VCaP (cell line): ENCODE measurements around the gene P4HA3.

Experiments used
- H3K27ac ChIP-seq: fragments of 450-650 bp; 2 replicates; pipeline ENCODE4 v1.5.1; 2017
- TF ChIP-seq, protein P1 (sequence below): fragments of 450-650 bp; conservative IDR thresholded peaks from 2 replicates; pipeline ENCODE4 v1.5.1; 2017; ENCODE audit warnings: mild to moderate bottlenecking, moderate library complexity

P4HA3 gene

DNA sequence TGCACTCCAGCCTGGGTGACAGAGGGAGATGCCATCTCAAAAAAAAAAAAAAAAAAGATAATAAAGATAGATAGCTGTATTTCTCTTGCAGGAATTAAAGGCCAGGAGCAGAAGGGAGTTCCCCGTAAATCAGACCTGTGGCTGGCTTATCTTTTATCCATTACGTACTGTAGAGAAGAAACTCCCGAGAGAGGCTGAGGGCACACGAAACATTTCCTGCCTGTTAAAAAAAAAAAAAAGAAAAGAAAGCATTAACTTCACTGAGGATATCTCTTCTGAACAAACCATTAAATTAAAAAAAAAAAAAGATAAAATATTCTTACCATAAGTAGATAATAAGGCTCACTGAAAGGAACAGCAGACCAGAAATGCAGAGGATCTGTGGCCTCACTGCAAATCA is 22.5 kb downstream of the P4HA3 start:
- H3K27ac ChIP-seq, result peak overlapping the region; percentile 8; the same call in 1 of the 2 replicates
- TF ChIP-seq, protein P1, sequence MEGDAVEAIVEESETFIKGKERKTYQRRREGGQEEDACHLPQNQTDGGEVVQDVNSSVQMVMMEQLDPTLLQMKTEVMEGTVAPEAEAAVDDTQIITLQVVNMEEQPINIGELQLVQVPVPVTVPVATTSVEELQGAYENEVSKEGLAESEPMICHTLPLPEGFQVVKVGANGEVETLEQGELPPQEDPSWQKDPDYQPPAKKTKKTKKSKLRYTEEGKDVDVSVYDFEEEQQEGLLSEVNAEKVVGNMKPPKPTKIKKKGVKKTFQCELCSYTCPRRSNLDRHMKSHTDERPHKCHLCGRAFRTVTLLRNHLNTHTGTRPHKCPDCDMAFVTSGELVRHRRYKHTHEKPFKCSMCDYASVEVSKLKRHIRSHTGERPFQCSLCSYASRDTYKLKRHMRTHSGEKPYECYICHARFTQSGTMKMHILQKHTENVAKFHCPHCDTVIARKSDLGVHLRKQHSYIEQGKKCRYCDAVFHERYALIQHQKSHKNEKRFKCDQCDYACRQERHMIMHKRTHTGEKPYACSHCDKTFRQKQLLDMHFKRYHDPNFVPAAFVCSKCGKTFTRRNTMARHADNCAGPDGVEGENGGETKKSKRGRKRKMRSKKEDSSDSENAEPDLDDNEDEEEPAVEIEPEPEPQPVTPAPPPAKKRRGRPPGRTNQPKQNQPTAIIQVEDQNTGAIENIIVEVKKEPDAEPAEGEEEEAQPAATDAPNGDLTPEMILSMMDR, result no peak

DNA sequence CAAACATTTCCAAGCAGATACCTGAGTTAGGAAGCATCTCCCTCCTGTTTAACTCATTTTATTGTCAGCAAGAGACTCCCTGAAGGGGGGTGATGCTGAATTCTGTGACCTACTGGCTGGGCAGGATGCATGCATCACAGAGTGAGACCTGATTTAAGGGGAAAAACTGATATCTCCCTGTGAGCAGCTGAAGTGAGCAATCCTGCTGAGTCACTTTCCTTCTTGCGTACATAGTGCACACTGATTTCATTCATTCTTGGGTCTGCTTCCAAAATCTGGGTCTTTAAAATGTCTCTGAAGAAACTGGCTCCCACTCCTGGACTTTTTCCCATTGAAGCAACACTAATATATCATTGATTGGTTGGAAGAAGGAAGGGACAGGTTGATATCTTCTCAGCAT is 23.3 kb downstream of the P4HA3 start:
- H3K27ac ChIP-seq, result peak overlapping the region; percentile 8; the same call in 1 of the 2 replicates
- TF ChIP-seq, protein P1, result no peak

DNA sequence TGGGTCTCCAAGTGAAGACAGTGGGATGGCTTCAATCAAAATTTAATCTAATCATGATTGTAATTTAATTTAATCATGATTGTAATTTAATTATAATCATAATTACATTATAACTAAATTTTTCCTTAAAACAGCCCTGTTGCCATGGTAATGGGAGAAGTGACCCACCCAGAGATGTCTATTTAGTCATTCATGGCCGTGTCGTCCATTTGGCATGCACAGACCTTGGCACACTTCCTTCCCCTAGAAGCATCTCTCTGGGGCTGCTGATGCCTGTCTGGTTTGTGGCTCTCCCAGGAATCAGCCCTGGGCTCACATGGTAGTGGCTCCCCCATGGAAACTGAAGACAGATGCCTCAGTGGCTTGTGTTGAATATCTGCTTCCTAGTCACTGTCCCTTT is 27.0 kb downstream of the P4HA3 start:
- H3K27ac ChIP-seq, result peak overlapping the region; percentile 9; the same call in 1 of the 2 replicates
- TF ChIP-seq, protein P1, result no peak

DNA sequence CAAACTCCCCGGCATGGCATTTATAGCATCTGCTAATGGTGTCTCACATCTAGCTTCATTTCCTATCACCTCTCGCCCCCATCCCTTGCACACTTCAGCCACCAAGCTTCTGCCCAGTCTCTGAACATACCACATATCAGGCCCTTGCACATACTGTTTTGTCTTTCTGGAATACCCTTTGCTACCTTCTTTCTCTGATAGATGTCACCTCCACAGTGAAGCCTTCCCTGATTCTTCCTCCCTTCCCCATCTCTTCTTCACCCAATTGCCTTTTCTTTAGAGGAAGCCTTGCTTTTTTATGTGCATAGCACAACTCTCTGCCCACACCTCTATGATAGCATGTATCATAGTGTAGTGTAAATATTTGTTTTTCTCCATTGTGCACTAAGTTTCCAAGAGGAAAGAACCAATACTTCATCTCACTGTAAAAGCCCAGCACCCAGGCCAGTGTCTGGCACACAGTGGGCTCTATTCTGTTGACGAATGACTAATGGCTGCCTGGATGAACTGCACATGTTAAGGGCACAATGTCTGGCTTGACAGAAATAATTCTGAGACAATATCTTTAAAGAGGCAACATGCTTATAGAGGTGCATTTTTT is 27.8 kb downstream of the P4HA3 start:
- peak overlapping the region; percentile 9; the same call in 1 of the 2 replicates for H3K27ac ChIP-seq
- TF ChIP-seq, protein P1, result no peak

DNA sequence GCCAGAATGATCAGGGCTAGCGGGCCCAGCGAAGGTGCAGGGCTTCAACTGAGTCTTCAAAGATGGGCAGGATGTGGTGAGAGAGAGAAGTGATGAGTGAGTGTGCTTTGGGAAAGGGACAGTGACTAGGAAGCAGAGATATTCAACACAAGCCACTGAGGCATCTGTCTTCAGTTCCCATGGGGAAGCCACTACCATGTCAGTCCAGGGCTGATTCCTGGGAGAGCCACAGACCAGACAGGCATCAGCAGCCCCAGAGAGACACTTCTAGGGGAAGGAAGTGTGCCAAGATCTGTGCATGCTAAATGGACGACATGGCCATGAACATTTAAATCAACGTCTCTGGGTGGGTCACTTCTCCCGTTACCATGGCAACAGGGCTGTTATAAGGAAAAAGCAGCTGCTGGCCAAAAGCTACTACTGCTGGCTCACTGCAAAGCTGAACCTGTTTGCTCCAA is 28.5 kb downstream of the P4HA3 start:
- TF ChIP-seq, protein P1, result no peak
- no peak overlapping the region; the same call in 1 of the 2 replicates for H3K27ac ChIP-seq

DNA sequence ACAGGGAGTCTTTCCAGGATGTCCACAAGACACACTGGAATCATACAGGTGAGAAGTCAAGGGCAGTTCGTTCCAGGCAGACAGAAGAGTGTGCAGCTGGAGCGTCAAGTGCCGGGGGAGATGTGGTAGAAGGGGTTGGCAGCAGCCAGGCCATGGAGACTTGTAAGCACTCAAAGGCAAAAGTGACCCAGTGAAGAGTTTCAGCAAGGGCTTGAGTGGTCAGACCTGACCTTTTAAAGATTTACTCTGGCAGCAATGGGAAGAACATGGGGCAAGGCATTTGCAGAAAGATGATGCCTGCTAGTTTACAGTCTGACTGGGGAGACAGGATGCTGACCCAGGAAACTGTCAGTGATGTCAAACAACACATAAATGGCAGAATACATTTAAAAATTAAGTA is 29.0 kb downstream of the P4HA3 start:
- H3K27ac ChIP-seq, result no peak overlapping the region

DNA sequence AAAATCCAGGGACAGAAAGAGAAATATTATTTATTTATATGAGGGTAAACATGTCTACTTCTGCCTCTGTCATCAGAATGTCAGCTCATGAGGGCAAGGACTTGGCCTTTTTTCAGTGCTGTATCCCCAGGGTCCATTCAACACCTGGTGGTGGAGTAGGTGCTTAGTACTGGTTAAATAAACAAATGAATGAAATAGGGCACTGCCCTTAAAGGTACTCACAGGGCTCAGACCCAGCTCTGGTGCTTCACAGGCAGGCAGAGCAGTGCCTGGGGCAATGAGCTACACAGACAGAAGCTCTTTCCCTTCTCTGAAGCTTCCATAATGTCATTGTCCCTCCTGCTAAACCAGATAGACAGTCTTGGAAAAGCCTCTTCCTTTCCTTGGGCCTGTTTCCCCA is 30.9 kb downstream of the P4HA3 start:
- no peak overlapping the region for H3K27ac ChIP-seq
- TF ChIP-seq, protein P1, result no peak

More for the DNA sequence above, 29.0 kb downstream of the P4HA3 start:
- TF ChIP-seq, protein P1, result no peak
